T-helper 2 cell treated with Interferon-gamma antibody and Interleukin-4, amounts not matched to agents 100 ng/mL and 5 ng/mL, for 36 hours (primary cell): ENCODE results near the gene SLC5A7. TPM values are rescaled to one million over a fixed set of nuclear protein-coding genes. Genes with fewer than 3 reads are reported as not detected.

Source experiments
- total RNA-seq: library from RNA; stranded (reverse); gene quantifications from 2 replicates; pipeline ENCODE4 v1.2.3, GENCODE V29; 2022

The SLC5A7 gene
- total RNA-seq, 1 donor from 2014 or later, result not detected

Other genes starting within 250 kb of the SLC5A7 start
- not detected in 2 replicates for gene RGPD4, start 159.6 kb upstream of the SLC5A7 start, total RNA-seq